NAMALWA (cell line): ENCODE data around the gene ARFIP1.
"Not testable (repeated sequence)": the region's sequence is repeated elsewhere in the genome, so short reads cannot be mapped to it uniquely, and the experiment has no call there.

Experiments used
- DNase-seq: peaks from one replicate; pipeline ENCODE4 v3.0.0-alpha.2; 2015; ENCODE audit warnings: low spot score

Gene ARFIP1

GRCh38 chr4:152779513-152780266, at the start of gene ARFIP1, which contains the start of gene TIGD4:
Gene ARFIP1, plus strand, starts transcription at chr4:152779954. Its CDS starts 49,680 bp downstream, at chr4:152829634.
Gene TIGD4, minus strand, starts transcription at chr4:152779730. Its CDS starts 8,726 bp downstream, at chr4:152771004.
- peak; percentile 98 for DNase-seq

GRCh38 chr4:152731997-152732396, 47.8 kb upstream of the ARFIP1 start:
- DNase-seq = no peak

GRCh38 chr4:152734015-152734698, 45.6 kb upstream of the ARFIP1 start:
- no peak for DNase-seq

DNA sequence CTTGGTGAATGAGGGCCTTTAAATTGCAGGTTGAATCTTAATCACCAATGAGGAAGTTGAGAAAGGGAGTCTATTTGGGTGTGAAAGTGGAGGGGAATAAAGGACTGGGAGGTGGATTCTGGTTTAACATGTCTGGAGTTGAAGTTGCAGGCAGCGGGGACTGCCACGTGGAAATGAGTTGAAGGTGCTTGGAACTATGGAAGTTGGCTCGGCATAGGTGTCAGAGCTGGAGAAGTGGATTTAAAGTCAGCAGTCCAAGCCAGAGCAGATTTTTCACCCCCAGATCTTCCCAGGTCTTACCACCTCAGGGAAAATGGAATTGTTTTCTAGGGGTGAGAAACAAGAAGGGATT, 45.1 kb upstream of the ARFIP1 start:
- DNase-seq = no peak

DNA sequence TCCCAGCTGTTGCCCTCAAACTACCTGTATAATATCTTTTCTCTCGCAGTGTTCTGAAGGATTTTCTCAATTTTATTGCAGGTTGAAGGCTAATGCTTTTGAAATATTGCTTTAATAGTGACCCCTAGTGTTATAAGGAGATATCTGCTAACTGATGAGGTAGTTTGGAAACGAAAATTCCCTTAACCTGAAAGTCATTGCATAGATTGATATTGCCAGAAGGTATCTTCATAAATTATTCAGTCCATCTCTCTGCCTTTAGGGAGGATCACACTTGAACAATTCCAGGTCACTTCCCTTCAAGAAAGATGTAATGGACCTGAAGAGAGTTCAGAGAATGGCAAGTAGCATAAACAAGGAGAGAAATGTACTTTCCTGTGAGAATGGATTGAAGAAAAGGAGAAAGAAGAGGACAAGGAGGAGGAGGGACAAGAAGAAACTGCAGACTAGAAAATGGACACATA, 44.3 kb upstream of the ARFIP1 start:
- peak; percentile 65 for DNase-seq

- DNase-seq = no peak
Observed at GRCh38 chr4:152735906-152736305, 43.8 kb upstream of the ARFIP1 start.

GRCh38 chr4:152738827-152739226, 40.9 kb upstream of the ARFIP1 start:
- no peak for DNase-seq

GRCh38 chr4:152747444-152747843, 32.3 kb upstream of the ARFIP1 start:
- no peak for DNase-seq

- no peak for DNase-seq
Observed at GRCh38 chr4:152748619-152749018, 31.1 kb upstream of the ARFIP1 start.

DNA sequence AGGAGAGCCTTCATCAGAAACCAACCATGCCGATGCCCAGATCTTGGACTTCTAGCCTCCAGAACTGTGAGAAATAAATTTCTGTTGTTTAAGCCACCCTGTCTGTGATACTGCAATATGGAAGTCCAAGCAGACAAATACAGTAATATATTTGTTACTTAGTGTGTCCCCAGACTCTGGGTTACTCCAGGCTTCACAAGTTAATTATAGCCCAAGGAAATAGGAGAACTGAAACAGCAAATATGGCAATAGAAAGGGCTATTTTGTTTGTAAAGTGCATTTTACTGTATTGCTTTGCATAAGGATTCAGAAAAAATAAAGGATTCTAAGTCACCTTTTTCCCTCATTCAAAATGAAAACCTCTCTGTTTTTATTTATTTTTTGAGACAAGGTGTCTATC, 16.0 kb upstream of the ARFIP1 start:
- no peak for DNase-seq

DNA sequence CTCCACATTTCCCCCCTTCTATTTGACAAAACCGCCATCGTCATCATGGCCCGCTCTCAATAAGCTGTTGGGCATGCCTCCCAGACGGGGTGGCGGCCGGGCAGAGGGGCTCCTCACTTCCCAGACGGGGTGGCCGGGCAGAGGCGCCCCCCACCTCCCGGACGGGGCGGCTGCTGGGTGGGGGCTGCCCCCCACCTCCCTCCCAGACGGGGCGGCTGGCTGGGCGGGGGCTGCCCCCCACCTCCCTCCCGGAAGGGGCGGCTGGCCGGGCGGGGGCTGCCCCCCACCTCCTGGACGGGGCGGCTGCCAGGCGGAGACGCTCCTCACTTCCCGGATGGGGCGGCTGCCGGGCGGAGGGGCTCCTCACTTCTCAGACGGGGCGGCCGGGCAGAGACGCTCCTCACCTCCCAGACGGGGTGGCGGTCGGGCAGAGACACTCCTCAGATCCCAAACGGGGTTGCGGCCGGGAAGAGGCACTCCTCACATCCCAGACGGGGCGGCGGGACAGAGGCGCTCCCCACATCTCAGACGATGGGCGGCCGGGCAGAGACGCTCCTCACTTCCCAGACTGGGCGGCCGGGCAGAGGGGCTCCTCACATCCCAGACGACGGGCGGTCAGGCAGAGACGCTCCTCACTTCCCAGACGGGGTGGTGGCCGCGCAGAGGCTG, 14.6 kb upstream of the ARFIP1 start:
- DNase-seq = not testable (repeated sequence)

DNA sequence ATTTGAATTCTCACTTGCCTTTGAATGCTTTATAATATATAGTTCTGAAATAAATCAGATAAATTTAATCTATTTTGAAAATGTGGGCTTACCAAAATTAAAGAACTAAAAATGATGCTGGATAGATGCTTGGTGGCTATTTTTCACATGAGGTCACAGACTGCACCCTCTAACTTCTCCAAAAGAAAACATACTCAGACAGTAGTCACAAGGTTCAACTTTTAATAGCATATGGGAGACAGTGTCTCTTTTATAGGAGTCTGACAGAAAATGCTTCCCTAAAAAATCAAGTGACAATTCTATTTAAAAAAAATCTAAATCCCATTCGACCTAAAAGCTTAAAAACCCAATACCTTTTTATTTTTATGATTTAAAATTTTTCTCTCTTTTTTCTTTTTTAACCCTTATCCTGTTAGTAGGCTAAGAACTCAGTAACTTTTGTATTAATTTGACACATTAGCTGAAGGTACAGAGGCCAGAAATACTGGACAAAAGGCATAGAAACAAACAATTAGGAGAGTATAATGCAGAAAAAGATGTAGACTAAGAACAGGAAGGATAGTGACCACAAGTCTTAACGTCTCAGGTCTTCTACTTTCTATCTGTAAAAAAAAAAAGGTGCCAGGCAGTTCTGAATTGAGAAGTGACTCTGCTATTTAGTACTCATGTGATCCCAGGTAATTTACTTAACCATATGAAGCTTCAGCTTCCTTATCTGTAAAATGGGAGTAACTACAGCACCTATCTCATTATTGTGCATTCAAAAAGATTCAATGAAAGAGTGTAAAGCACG, 7.8 kb upstream of the ARFIP1 start:
- no peak for DNase-seq

GRCh38 chr4:152773339-152773738, 6.4 kb upstream of the ARFIP1 start:
- DNase-seq = no peak

- no peak for DNase-seq
Observed at GRCh38 chr4:152773953-152774352, 5.8 kb upstream of the ARFIP1 start.

DNA sequence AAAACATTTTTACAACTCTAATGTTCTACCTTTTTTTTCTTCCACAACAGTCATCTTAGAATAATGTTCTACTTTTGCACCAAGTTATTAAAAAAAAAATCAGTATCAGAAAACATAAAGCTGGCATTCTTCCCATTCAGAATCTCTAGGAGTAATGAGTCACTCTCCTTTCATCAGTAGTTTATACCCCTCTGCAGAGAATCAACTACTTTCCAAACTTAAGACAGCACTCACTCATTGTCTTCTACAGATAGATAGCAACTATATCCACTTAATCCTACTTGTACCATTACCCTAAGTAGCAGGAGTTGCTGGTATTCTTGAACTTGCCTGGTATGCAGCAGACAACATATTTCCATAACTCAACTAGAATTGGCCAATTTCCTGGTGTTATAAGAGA, 3.4 kb upstream of the ARFIP1 start:
- no peak for DNase-seq

DNA sequence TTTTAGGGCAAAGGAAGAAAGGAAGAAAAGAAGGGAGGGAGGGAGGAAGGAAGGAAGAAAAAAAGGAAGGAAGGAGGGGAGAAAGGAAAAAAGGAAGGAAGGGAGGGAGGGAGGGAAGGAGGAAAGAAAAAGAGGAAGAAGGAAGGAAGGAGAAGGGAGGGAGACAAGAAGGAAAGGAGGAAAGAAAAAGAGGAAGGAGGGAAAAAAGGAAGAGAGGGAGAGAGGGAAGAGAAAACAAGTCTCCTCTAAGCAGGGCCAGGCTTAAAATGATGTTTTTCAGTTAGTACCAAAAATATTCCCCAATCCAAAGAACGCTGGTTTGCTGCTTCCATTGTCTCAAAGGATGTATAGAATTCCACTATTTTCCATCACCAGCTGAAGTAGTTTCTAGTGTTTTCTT, 2.3 kb upstream of the ARFIP1 start:
- DNase-seq = no peak

- peak; percentile 62 for DNase-seq
Observed at GRCh38 chr4:152778656-152779512, 870 bp upstream of the ARFIP1 start.

- peak; percentile 78 for DNase-seq
Observed at GRCh38 chr4:152780267-152780778, 569 bp downstream of the ARFIP1 start.

GRCh38 chr4:152784490-152785350, 5.0 kb downstream of the ARFIP1 start:
- peak; percentile 50 for DNase-seq
